Adipocyte (in vitro differentiated cells): ENCODE data around the gene PDE11A.

Experiments
- DNase-seq: peaks from one replicate; pipeline ENCODE4 v3.0.0-alpha.2; 2015; ENCODE audit warnings: low read depth
- H3K27me3 ChIP-seq: replicated peaks from 2 replicates; pipeline ENCODE4 v1.7.0; 2013; ENCODE audit warnings: mild to moderate bottlenecking, low read length, moderate library complexity; ENCODE audit not compliant: control insufficient read depth, insufficient read depth
- H3K36me3 ChIP-seq: 2 replicates; pipeline ENCODE4 v1.7.0; 2013; ENCODE audit warnings: low read length, mild to moderate bottlenecking, moderate library complexity; ENCODE audit not compliant: control insufficient read depth, insufficient read depth, severe bottlenecking
- H3K4me1 ChIP-seq: 2 replicates; pipeline ENCODE4 v1.7.0; 2013; ENCODE audit warnings: mild to moderate bottlenecking, low read length, moderate library complexity; ENCODE audit not compliant: control insufficient read depth, insufficient read depth
- H3K4me3 ChIP-seq: 2 replicates; pipeline ENCODE4 v1.7.0; 2013; ENCODE audit warnings: mild to moderate bottlenecking, low read length, moderate library complexity
- H3K9ac ChIP-seq: 2 replicates; pipeline ENCODE4 v1.7.0; 2013; ENCODE audit warnings: mild to moderate bottlenecking, low read length, moderate library complexity
- H3K9me3 ChIP-seq: 2 replicates; pipeline ENCODE4 v1.7.0; 2013; ENCODE audit warnings: mild to moderate bottlenecking, low read length, moderate library complexity; ENCODE audit not compliant: control insufficient read depth

Gene PDE11A

DNA sequence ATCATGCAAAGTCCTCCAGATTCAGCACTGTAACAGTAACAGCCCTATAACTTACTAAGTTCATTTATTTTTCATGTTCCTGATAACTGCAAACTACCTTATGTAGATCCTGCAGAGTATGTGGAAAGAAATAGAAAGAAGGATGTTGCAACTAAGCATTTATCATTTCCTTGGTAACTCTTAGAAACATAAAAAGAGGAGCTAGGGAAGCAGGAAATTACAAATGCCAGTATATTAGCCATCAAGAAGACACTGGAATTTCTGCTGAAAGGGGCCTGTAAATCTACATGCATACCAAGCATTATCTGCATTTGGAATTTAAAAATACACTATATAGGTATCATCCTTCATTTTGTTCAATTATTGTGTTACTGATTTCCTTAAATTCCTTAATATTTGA lies 66.8 kb downstream of the PDE11A start:
- Histone ChIP-seq H3K4me3 (no peak overlapping the region), H3K27me3 (no peaks in the 10 kb centered on the region), H3K4me1 (no peaks in the 10 kb centered on the region), H3K9me3 (no peaks in the 10 kb centered on the region), H3K36me3 (no peaks in the 10 kb centered on the region), H3K9ac (no peak overlapping the region)
- peak; percentile 29 for DNase-seq

DNA sequence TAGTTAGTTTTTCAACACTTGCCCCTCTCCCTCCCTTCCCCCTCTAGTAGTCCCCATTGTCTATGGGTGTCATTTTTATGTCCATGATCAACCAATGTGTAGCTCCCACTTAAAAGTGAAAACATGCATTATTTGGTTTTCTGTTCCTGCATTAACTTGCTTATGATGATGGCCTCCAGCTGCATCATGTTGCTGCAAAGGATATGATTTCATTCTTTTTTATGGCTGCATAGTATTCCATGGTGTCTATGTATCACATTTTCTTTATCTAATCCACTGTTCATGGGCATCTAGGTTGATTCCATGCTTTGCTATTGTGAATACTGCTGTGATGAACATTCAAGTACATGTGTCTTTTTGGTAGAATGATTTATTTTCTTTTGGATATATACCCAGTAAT lies 70.5 kb downstream of the PDE11A start:
- no peaks in the 10 kb centered on the region for H3K9me3 ChIP-seq
- no peak overlapping the region for H3K9ac ChIP-seq
- H3K4me1 ChIP-seq = peaks cover 12% of the 10 kb centered on the region
- no peaks in the 10 kb centered on the region for H3K27me3 ChIP-seq
- DNase-seq = no peak
- H3K36me3 ChIP-seq = no peaks in the 10 kb centered on the region
- no peak overlapping the region for H3K4me3 ChIP-seq

DNA sequence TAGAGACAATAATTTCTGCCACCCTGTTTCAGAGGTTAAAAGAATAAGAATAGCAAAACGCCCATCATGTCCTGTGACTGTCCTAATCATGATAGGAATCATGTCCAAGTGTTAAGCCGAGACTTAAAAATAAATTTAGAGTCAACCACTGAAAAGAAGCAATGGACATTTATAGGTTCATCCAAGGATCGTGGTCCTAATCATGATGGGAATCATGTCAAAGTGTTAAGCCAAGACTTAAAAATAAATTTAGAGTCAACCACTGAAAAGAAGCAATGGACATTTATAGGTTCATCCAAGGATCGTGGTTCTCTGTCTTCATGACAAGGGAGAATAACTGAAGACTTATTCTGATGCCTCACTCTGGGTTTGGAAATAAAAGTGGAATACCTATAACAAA lies 73.6 kb downstream of the PDE11A start:
- no peaks in the 10 kb centered on the region for H3K27me3 ChIP-seq
- H3K4me3 ChIP-seq = no peak overlapping the region
- H3K9ac ChIP-seq = no peak overlapping the region
- no peak for DNase-seq
- H3K4me1 ChIP-seq = peaks cover 12% of the 10 kb centered on the region
- H3K9me3 ChIP-seq = no peaks in the 10 kb centered on the region
- H3K36me3 ChIP-seq = no peaks in the 10 kb centered on the region

DNA sequence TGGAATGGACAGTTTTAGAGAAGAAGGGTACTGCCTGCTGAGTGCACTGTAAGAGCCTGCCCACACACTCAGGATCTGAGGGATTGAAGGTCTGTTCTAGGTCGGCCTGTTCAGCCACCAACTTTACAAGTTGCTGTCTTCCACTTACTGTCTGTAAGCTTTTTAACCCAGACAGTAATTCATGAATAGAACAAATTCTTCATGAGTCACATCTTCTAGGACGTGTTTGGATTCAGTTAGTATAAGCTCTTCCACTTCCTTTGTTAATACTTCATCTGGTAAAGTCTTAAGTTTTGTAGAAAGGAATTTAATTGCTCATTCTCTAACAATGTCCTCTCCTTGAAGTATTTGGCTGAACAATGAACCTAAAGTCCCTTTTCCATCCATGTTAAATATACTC lies 74.6 kb downstream of the PDE11A start:
- H3K36me3 ChIP-seq = no peaks in the 10 kb centered on the region
- no peak overlapping the region for H3K9ac ChIP-seq
- H3K4me1 ChIP-seq = peaks cover 12% of the 10 kb centered on the region
- no peaks in the 10 kb centered on the region for H3K9me3 ChIP-seq
- no peak overlapping the region for H3K4me3 ChIP-seq
- H3K27me3 ChIP-seq = no peaks in the 10 kb centered on the region
- DNase-seq = peak; percentile 68

DNA sequence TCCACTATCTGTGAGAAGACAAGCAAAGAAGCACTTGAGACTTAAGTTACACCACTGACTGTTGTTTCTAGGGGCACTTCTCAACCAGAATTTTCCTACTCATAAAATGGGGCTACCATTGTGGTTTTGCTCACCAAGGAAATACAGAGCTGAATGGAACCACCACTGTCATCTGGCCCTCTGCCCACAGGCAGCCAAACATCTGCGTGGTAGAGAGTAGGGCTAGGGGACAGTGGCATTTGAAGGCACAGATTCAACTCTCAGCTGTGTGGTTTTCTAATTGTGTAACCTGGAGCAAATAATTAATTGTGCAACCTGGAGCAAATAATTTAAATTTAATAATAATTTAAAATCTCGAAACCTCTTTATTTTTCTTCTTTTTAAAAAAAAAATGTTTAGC lies 79.6 kb downstream of the PDE11A start:
- H3K9me3 ChIP-seq = no peaks in the 10 kb centered on the region
- no peaks in the 10 kb centered on the region for H3K27me3 ChIP-seq
- no peak overlapping the region for H3K4me3 ChIP-seq
- no peak overlapping the region for H3K9ac ChIP-seq
- peaks cover 24% of the 10 kb centered on the region for H3K4me1 ChIP-seq
- DNase-seq = no peak
- no peaks in the 10 kb centered on the region for H3K36me3 ChIP-seq

DNA sequence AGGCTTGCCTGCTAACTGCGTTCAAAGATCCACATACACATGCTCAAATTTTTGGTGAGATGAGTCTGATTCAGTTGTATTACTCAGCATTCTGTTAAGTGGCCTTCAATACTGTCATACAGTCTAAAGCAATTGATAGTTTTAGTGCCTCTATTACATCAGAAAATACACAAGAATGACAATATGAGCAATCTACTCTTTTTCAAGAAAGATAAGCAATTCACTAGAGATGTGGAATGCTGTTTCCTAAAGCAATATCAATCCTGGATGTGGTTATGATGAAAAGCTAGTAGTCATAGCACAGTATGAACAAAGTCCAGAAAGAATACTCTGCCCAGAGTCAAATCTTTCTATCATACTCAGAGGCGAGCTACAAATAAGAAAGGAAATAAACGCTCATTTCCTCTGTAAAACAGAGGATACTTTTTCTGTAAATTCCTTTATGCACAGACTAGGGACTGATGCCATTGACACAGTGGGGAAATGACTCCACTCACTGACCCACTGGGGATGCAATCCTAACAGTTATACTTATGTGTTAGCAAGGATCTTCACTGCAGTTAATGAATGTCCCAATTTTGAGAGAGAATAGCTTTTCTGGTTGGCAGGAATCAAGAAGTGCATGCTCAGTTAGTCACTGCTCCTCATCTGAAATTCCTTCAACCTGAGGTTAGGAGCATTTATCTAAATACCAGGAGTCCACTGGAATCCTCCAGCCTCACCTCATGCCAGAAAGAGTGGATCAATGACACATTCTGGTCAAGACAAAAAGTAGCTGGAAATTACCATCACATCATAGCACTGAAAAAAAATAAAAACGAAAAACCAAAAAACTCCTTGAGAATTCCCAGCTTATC lies 83.3 kb downstream of the PDE11A start:
- H3K9ac ChIP-seq = no peak overlapping the region
- H3K4me1 ChIP-seq = peaks cover 15% of the 10 kb centered on the region
- no peak overlapping the region for H3K4me3 ChIP-seq
- peak; percentile 37 for DNase-seq
- H3K9me3 ChIP-seq = no peaks in the 10 kb centered on the region
- no peaks in the 10 kb centered on the region for H3K36me3 ChIP-seq
- H3K27me3 ChIP-seq = no peaks in the 10 kb centered on the region

DNA sequence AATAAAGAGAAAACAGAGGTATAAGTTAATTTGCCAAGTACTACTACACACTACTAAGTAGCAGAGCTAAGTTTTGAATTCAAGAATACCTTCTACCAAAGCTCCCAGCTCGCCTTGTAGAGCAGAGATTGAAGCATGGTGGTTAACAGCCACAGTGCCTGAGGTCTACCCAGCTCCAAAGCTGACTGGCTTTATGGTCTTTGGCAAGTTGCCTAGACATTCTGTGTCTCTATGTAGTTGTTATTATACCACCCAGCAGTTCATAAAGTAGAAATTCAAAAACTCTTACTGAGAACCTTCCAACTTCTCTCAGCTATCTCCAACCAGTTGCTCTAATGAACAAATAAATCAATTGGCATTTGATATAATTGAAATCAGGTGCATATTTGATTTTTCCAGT lies 87.8 kb downstream of the PDE11A start:
- H3K9me3 ChIP-seq = no peaks in the 10 kb centered on the region
- no peaks in the 10 kb centered on the region for H3K36me3 ChIP-seq
- no peak overlapping the region for H3K4me3 ChIP-seq
- no peak overlapping the region for H3K9ac ChIP-seq
- peaks cover 14% of the 10 kb centered on the region for H3K4me1 ChIP-seq
- H3K27me3 ChIP-seq = no peaks in the 10 kb centered on the region
- DNase-seq = peak; percentile 45

DNA sequence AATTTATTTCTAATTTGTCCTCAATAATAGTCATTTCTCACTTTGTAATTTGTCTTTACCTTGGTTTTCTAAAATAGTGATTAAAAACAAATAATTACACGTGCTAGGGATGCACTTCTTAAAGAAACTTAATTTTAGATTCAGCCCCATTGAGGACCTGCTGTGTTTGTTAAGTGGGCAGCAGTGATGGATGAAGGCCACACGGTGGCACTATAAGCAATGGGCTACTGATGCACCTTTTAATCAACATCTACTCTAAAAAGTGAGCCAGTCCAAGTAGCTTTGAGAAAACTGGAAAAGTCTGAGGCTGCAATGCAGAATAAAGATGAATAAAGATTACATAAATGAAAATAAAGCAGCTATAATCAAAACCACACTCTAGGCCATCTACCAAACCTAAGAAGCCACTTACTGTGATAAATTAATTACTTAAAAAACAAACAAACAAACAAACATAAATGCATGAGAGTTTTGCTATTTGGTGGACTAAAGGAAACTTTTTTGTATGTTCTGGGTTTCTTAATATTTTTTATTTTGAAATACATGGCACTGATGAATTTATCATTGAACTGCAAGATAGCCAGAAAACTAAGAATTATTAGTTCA lies 89.3 kb downstream of the PDE11A start:
- peak; percentile 80 for DNase-seq
- H3K9ac ChIP-seq = no peak overlapping the region
- H3K36me3 ChIP-seq = no peaks in the 10 kb centered on the region
- no peaks in the 10 kb centered on the region for H3K27me3 ChIP-seq
- no peaks in the 10 kb centered on the region for H3K9me3 ChIP-seq
- H3K4me1 ChIP-seq = no peaks in the 10 kb centered on the region
- no peak overlapping the region for H3K4me3 ChIP-seq

DNA sequence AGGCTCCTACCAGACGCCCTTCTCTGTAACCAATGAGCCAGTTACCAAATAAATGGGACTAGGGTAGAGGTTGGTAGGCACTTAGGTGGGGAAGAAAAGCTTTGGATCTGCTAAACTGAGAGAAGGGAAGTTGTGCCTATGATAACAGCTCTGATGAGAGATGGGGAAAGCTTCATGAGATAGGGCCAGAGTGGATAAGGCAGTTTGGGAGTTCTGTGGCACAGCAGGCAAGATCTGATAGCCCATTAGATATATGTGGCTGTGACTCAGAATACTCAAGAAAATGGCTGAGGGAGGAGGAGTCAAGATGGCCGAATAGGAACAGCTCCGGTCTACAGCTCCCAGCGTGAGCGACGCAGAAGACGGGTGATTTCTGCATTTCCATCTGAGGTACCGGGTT lies 99.8 kb downstream of the PDE11A start:
- H3K9me3 ChIP-seq = no peaks in the 10 kb centered on the region
- no peak overlapping the region for H3K9ac ChIP-seq
- peaks cover 2% of the 10 kb centered on the region for H3K27me3 ChIP-seq
- H3K4me1 ChIP-seq = no peaks in the 10 kb centered on the region
- DNase-seq = no peak
- no peaks in the 10 kb centered on the region for H3K36me3 ChIP-seq
- H3K4me3 ChIP-seq = no peak overlapping the region

DNA sequence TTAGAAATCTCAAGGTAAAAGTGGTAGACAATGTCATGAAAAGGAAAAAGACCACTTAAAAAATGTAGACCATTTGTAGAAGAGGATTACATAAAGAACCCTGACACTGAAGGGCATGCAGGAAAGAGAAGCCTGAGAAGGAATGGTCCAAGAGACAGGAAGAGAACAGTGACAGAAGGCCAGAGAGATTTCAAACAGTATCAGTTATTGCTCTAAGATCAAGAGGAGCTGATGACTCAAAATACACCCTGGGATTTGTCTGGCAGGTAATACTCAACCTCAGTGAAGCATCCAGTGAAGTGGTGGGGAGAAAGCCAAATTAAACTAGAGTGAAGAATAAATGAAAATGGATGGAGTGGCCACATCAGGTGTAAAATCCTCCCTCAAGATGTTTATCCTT lies 100.5 kb downstream of the PDE11A start:
- Histone ChIP-seq H3K36me3 (no peaks in the 10 kb centered on the region), H3K27me3 (peaks cover 5% of the 10 kb centered on the region), H3K9me3 (no peaks in the 10 kb centered on the region), H3K9ac (no peak overlapping the region), H3K4me3 (no peak overlapping the region), H3K4me1 (no peaks in the 10 kb centered on the region)
- DNase-seq = no peak

DNA sequence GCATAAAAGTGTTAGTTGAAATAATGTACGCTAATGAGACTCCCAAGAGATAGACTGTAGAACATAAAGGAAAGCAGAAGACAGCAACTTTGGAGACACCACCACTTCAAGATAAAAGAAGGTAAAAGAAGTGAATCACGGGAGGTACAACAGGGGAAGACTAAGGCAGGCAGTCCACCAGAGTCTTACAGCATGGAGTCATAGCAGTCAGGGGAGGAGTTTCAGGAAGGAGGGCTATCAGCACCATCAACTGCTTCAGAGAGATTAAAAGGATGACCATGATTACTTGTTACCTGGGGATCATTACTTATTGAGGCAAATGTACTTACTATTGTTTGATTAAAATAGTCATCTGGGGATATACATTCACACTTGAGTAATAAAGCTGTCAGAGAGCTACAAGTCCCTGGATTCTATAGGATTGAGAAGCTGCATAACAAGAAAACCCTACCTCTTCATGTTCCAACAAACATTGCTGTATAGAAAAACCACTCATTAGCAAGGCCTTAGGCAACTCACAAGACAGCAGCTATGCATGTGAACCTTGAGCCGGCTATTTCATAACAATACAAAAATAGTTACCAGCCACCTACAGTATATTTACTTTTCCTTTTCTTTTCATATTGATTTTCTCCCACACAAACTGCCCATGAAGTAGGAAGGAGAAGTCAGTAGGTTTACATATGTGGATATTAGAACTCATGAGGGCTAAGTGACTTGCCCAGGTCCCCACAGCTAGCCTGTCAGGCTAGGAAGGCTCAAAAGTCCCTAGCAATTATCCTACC lies 101.7 kb downstream of the PDE11A start:
- Histone ChIP-seq H3K9ac (no peak overlapping the region), H3K9me3 (no peaks in the 10 kb centered on the region), H3K36me3 (no peaks in the 10 kb centered on the region), H3K4me1 (no peaks in the 10 kb centered on the region), H3K4me3 (no peak overlapping the region), H3K27me3 (peaks cover 5% of the 10 kb centered on the region)
- peak; percentile 7 for DNase-seq
